GM19395 (cell line): ENCODE results near the gene ITPK1.
A peak's percentile ranks its signal among the peaks of the same experiment; 100 is the strongest.

Source experiments
- ATAC-seq: cut with Tn5 transposase; IDR thresholded peaks from one replicate; pipeline ENCODE4 v1.9.1; 2021; ENCODE audit warnings: mild to moderate bottlenecking, moderate library complexity; ENCODE audit not compliant: unreplicated experiment

The ITPK1 gene

DNA sequence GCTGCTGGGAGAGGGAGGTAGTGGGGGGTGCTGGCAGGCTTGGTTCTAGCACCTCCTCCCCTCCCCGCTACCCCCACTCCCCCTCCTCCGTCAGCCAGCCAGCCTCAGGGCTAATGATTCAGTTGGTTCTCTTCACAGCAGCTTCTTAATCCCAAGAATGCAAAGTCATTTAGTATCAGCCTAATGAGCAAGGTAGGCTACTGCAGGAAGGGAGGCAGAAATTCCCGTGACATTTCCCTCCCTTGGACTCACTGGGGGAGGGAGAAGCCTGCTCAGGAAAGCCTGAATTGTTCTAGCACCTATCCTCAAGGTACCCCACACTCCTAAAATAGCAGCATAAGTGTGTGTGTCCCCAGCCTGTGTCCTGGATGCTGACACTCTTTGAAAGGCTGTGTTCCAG is 29.8 kb downstream of the ITPK1 start:
- ATAC-seq, result peak; percentile 7

GRCh38 chr14:93084866-93085857 is 30.6 kb downstream of the ITPK1 start:
- ATAC-seq, result no peak

DNA sequence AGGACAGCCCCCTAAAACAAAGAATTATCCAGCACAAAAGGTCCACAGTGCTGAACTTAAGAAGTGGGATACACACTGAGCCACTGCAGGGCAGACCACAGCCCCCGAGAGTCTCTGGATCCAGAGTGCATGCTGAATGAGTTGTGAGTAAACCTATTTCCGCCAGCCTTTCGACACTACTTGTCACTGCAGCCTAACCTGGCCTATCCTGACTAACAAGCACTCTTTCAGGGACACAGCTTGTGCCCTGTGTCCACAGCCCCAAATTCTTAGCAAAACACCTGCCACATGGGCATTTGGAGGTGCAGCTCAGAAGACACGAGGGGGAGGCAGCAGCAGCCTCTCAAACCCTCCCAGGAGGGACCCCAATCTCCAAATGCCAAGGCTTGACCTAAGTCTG is 31.3 kb downstream of the ITPK1 start:
- ATAC-seq, result no peak

DNA sequence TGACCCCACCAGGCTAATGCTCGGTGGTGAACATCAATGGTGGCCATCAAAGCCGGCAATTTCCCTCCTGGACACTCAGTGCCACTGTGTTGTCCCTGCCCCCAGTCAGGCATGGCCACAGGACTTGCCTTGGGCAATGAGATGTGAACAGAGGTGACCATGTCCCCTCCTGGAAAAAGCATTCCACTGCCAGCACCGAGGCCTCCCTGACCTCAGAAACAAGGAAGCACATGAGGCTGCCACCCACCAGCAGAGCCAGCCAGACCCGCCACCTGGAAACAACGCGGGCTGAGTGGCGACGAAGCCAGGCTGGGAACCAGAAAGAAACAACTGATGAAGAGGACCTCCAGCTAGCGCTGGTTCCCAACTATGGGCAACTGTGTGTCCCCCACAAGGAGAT is 31.8 kb downstream of the ITPK1 start:
- ATAC-seq, result no peak

- no peak for ATAC-seq
Measured at GRCh38 chr14:93082576-93083001, 33.1 kb downstream of the ITPK1 start.

DNA sequence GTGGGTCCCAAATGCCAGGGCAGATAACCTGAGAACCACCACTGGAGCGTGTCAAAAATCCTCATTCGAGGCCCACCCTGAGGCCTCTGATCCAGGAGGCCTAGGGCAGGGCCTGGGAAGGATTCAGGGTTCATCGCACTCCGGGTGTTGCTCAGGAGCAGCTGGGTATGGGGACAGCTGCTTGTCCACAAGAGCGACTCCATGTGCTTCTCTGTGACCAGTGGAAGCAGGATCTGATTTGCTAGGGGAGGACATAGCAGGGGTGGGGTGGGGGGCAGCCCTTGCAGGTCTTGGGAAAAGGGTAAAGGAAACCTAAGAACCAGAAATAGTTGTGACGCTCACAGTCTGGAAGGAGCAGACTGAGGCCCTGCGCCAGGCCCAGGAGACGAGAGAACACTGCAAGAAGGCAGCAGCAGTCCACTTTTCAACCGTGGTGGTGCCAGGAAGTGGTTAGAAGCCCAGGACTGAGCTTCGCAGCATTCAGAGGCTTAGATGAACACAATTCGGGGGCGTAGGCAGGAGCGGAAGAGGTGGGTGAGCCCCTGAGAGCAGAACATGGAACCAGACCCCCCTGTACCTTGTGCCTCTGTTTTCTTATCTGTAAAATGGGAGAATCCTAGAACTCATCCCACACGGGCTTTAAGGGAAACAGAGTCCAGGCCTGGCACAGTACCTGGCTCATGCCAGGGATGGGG is 33.7 kb downstream of the ITPK1 start:
- ATAC-seq, result no peak

GRCh38 chr14:93079865-93080403 is 35.8 kb downstream of the ITPK1 start:
- no peak for ATAC-seq

DNA sequence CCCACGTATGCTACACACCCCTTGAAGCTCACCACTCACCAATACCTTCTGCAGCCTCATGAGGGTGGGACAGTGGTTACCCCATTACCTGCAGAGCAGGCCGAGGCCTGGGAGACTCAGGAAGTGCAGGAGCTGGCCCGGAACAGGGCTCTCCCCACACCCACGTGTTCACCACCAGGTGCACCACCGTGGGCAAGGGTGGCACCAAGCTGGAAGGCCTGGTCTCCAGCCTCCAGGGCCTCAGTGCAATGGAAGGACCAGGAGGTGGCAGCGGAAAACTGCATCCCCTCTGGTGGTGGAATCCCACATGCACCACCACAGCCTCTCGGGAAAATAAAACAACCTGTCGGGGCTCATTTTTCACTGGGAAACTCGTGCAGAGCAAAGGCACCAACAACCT is 36.4 kb downstream of the ITPK1 start:
- ATAC-seq, result no peak

GRCh38 chr14:93078870-93079269 is 36.9 kb downstream of the ITPK1 start:
- ATAC-seq, result no peak

GRCh38 chr14:93076755-93077154 is 39.0 kb downstream of the ITPK1 start:
- ATAC-seq, result no peak

- no peak for ATAC-seq
Measured at GRCh38 chr14:93075891-93076290, 39.8 kb downstream of the ITPK1 start.

DNA sequence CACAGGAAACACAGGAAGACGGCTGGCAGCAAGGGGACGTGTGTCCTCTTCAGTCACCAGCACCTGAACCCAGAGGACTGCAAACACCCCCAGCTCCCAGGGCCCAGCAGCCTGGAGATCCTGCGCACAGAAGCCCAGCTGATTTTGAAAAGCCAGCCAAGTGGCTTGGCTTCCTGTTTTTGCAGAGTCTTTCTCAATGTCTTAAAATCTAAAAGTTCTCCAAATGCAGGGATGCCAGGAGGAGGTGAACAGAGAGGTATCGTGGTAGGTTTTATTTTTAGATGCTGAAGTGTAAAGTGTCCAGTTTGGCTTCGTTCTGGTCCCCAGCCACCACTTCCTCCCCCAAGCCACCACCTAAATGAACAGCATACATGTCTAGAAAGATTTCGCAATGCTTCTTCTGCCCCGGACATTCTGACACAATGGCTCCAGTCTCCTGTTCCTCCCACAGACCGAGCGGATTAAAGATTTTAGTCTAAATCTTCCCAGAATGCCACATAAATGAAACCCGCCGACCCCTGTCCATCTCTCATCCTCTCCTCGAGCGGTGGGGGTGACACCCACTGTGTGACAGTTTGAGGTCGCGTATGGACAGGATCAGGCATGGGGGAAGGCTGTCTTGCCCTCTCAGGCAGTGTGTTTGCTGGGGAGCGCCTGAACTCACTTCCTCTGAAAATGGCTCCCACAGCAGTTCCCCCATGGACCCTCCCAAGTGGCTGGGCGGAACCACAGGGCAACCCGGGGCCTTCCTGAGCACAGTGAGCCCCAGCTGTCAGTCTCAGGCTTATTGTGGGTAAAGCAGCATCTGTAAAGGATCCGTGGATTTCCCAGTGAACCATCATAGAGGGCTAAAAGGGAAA is 41.6 kb downstream of the ITPK1 start:
- ATAC-seq, result peak; percentile 55

GRCh38 chr14:93073358-93073707 is 42.4 kb downstream of the ITPK1 start:
- no peak for ATAC-seq

DNA sequence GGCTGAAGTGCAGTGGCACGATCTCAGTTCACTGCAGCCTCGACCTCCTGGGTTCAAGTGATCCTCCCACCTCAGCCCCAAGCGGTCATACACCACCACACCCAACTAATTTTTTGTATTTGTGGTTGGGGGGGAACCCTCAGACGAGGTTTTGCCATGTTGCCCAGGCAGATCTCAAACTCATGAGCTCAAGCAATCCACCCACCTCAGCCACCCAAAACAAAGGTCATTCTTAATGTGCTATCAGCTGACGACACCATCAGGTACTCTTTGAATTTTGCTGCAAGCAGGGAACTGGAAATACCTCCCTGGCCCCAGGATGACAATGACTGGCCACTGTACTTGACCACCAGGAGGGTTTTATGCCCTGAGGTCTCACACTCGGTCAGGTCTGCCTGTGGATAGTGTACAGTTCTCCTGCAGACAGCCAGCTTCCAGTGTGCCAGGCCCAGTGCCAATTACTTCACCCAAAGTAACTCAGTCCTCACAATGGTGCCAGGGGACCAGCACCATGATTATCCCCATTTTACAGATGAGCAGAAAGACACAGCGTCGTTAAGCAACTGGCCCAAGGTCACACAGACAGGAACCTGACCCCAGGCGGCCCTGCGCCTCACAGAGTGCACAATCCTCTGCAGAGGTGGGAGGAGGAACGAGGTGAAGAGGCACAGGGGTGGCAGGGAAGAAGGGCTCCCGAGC is 42.9 kb downstream of the ITPK1 start:
- no peak for ATAC-seq

GRCh38 chr14:93068711-93069110 is 47.0 kb downstream of the ITPK1 start:
- no peak for ATAC-seq

GRCh38 chr14:93067088-93067487 is 48.6 kb downstream of the ITPK1 start:
- ATAC-seq, result no peak

GRCh38 chr14:93065272-93065730 is 50.4 kb downstream of the ITPK1 start:
- ATAC-seq, result no peak

DNA sequence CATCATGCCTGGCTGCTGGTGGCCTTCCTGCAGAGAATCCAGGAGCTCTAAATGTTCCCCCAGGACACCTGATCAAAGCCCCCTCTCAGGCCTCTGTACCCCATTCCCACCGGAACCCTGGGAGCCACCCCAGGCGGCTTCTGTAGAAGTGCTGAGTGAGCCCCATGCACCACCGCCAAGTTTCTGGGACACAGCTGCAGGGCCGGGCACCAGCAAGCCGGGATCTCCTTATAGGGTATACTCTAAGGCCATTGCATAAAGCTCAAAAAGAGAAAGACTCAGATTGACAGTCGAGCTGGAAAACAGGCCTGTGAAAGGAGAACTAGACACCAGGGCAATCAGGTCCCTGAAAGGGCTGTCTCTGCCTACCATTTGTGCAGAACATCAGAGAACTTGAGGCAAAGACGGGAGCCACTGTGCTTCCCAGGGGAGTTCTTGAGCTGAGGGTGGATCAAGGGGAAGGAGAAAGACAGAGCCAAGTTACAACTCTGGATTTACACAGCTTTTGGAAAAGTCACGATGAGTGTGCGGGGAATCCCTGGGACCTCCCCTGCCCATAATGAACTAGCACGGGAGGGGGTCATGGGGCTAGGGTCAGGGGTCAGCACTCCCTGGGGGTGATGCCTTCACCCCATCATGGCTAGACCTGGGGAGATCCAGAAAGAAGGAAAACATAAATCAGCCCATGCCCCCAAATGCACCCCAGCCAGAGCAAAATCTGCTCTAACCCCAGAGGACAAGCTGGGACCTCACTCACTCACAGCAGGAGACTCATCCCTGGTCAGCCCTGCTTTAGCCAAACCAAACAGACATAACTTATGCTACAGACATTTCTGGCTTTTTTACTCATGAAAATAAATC is 51.1 kb downstream of the ITPK1 start:
- no peak for ATAC-seq

GRCh38 chr14:93063393-93063792 is 52.3 kb downstream of the ITPK1 start:
- no peak for ATAC-seq
